ENCODE results near the gene SPPL3.
"Not testable (repeated sequence)": the region's sequence is repeated elsewhere in the genome, so short reads cannot be mapped to it uniquely, and the experiment has no call there.

Gene SPPL3

GRCh38 chr12:120841525-120841924 is 62.6 kb downstream of the SPPL3 start:
- no peak for DNase-seq

- no peak for DNase-seq
Measured at GRCh38 chr12:120839503-120839902, 64.7 kb downstream of the SPPL3 start.

GRCh38 chr12:120838629-120839383 is 65.4 kb downstream of the SPPL3 start:
- DNase-seq, result not testable (repeated sequence)

GRCh38 chr12:120836114-120836684 is 68.0 kb downstream of the SPPL3 start:
- no peak for DNase-seq

- DNase-seq, result no peak
Measured at GRCh38 chr12:120835657-120836056, 68.5 kb downstream of the SPPL3 start.

- no peak for DNase-seq
Measured at GRCh38 chr12:120835304-120835612, 68.9 kb downstream of the SPPL3 start.

- no peak for DNase-seq
Measured at GRCh38 chr12:120834489-120835303, 69.5 kb downstream of the SPPL3 start.

GRCh38 chr12:120833849-120834248 is 70.3 kb downstream of the SPPL3 start:
- DNase-seq, result no peak

GRCh38 chr12:120832737-120833136 is 71.4 kb downstream of the SPPL3 start:
- no peak for DNase-seq

GRCh38 chr12:120831648-120832267 is 72.4 kb downstream of the SPPL3 start:
- no peak for DNase-seq

GRCh38 chr12:120830966-120831365 is 73.2 kb downstream of the SPPL3 start:
- DNase-seq, result no peak

- no peak for DNase-seq
Measured at GRCh38 chr12:120830052-120830940, 73.9 kb downstream of the SPPL3 start.

GRCh38 chr12:120826335-120826734 is 77.8 kb downstream of the SPPL3 start:
- DNase-seq, result no peak

GRCh38 chr12:120825337-120825736 is 78.8 kb downstream of the SPPL3 start:
- no peak for DNase-seq

- DNase-seq, result no peak
Measured at GRCh38 chr12:120822832-120823503, 81.2 kb downstream of the SPPL3 start.

- DNase-seq, result no peak
Measured at GRCh38 chr12:120821878-120822277, 82.3 kb downstream of the SPPL3 start.

- DNase-seq, result no peak
Measured at GRCh38 chr12:120820884-120821510, 83.2 kb downstream of the SPPL3 start.

GRCh38 chr12:120818416-120818815 is 85.7 kb downstream of the SPPL3 start:
- no peak for DNase-seq

- no peak for DNase-seq
Measured at GRCh38 chr12:120817559-120818330, 86.4 kb downstream of the SPPL3 start.

- DNase-seq, result no peak
Measured at GRCh38 chr12:120816363-120816762, 87.8 kb downstream of the SPPL3 start.
